ENCODE data around the gene GPBAR1.

- TF ChIP-seq CTCF (IDR thresholded peaks at IDR 0.05), result no peak
- no peak for TF ChIP-seq POLR2A (IDR thresholded peaks at IDR 0.05)
Observed at GRCh38 chr2:218262237-218262600, 1.4 kb downstream of the GPBAR1 start.
